Fibroblast of skin of abdomen (primary cell): Measurements from ENCODE around the gene ASPHD2.
A peak's percentile ranks its signal among the peaks of the same experiment; 100 is the strongest.

Source experiments
- DNase-seq: peaks from one replicate; pipeline ENCODE4 v3.0.0-alpha.2; 2013

Gene ASPHD2

GRCh38 chr22:26476705-26477340 lies 47.8 kb downstream of the ASPHD2 start:
- DNase-seq = peak; percentile 82

- no peak for DNase-seq
Observed at GRCh38 chr22:26477341-26477731, 48.3 kb downstream of the ASPHD2 start.

GRCh38 chr22:26479043-26479791 lies 50.2 kb downstream of the ASPHD2 start:
- no peak for DNase-seq

- no peak for DNase-seq
Observed at GRCh38 chr22:26479792-26480610, 50.9 kb downstream of the ASPHD2 start.

GRCh38 chr22:26480611-26480932 lies 51.5 kb downstream of the ASPHD2 start:
- DNase-seq = no peak

GRCh38 chr22:26481112-26481693 lies 52.1 kb downstream of the ASPHD2 start:
- no peak for DNase-seq

GRCh38 chr22:26481694-26482093 lies 52.6 kb downstream of the ASPHD2 start:
- DNase-seq = no peak

GRCh38 chr22:26482161-26482560 lies 53.1 kb downstream of the ASPHD2 start:
- DNase-seq = no peak

- no peak for DNase-seq
Observed at GRCh38 chr22:26483043-26483438, 54.0 kb downstream of the ASPHD2 start.

- DNase-seq = peak; percentile 89
Observed at GRCh38 chr22:26483439-26484359, 54.6 kb downstream of the ASPHD2 start, which contains the start of the genes HPS4 and SRRD. TSS of gene HPS4 (minus strand) at chr22:26483783. CDS start at chr22:26481762, 2,021 bp downstream. TSS of gene SRRD (plus strand) at chr22:26483877. CDS start at chr22:26483891, 14 bp downstream.

GRCh38 chr22:26484360-26484706 lies 55.3 kb downstream of the ASPHD2 start:
- DNase-seq = no peak

GRCh38 chr22:26485013-26485412 lies 56.0 kb downstream of the ASPHD2 start:
- no peak for DNase-seq

GRCh38 chr22:26485806-26486390 lies 56.8 kb downstream of the ASPHD2 start:
- no peak for DNase-seq

- no peak for DNase-seq
Observed at GRCh38 chr22:26486394-26486793, 57.3 kb downstream of the ASPHD2 start.

- no peak for DNase-seq
Observed at GRCh38 chr22:26487996-26488395, 58.9 kb downstream of the ASPHD2 start.

GRCh38 chr22:26489447-26490036 lies 60.5 kb downstream of the ASPHD2 start:
- no peak for DNase-seq

- no peak for DNase-seq
Observed at GRCh38 chr22:26492220-26492619, 63.2 kb downstream of the ASPHD2 start.

- DNase-seq = no peak
Observed at GRCh38 chr22:26494506-26494905, 65.4 kb downstream of the ASPHD2 start.
